GM12878 (cell line): Measurements from ENCODE around the gene ADAMTS6. TPM values are rescaled to one million over a fixed set of nuclear protein-coding genes. Genes with fewer than 3 reads are reported as not detected.

Experiments
- ATAC-seq: fragments of 200-7000 bp; cut with Tn5 transposase; 3 replicates; pipeline ENCODE4 v1.9.1; 2020; ENCODE audit warnings: mild to moderate bottlenecking, moderate library complexity
- BruUV-seq: library from RNA; stranded (reverse); fragments of 400-500 nt; replicated peaks from 2 replicates; lab custom pipeline; 2021; lab: Mats Ljungman, UMichigan
- CTCF ChIA-PET: fragments of 300-600 bp; sonication (Branson Sonifier 250); formaldehyde crosslinking; extraction: SDS; loops from one replicate; lab custom pipeline; 2021; ENCODE audit warnings: inconsistent platforms; lab: Yijun Ruan, JAX
- POLR2A ChIA-PET: fragments of 350-600 bp; formaldehyde crosslinking; extraction: SDS; loops from one replicate; lab custom pipeline; 2021; ENCODE audit warnings: inconsistent platforms; lab: Charles Lee
- RAD21 ChIA-PET: fragments of 300-600 bp; sonication (Branson Sonifier 250); formaldehyde crosslinking; loops from one replicate; lab custom pipeline; 2023; ENCODE audit warnings: antibody characterized with exemption; ENCODE audit not compliant: unreplicated experiment; lab: Charles Lee
- SMC1A ChIA-PET: fragments of 300-600 bp; sonication (Branson Sonifier 250); formaldehyde crosslinking; loops from one replicate; lab custom pipeline; 2023; ENCODE audit not compliant: unreplicated experiment, uncharacterized antibody; lab: Charles Lee
- DNase-seq: peaks from one replicate; pipeline ENCODE4 v3.0.0-alpha.2; 2011; ENCODE audit warnings: low read depth, low spot score
- FAIRE-seq: peaks from 3 replicates; lab custom pipeline; 2011; peaks lifted over from hg19 to GRCh38; lab: Jason Lieb, UNC
- H2AFZ ChIP-seq: 2 replicates; pipeline ENCODE4 v1.6.0; 2011; ENCODE audit warnings: low read depth, low read length, control low read depth; ENCODE audit not compliant: control insufficient read depth
- H3K27ac ChIP-seq: 2 replicates; pipeline ENCODE4 v1.5.1; 2011; ENCODE audit warnings: control low read depth; ENCODE audit not compliant: control insufficient read depth, insufficient read depth
- H3K27me3 ChIP-seq, 2 experiments: replicated peaks in 1 of 2; 2 replicates each; pipeline versions ENCODE4 v1.6.0 to v1.6.1; 2011; ENCODE audit warnings: low read length in 1 of 2; ENCODE audit not compliant: control insufficient read depth in 2 of 2, insufficient read depth in 2 of 2
- H3K36me3 ChIP-seq, 2 experiments: 2 replicates each; pipeline ENCODE4 v1.5.1; 2011; ENCODE audit warnings: low read length in 1 of 2; ENCODE audit not compliant: control insufficient read depth in 2 of 2, insufficient read depth in 2 of 2
- H3K4me1 ChIP-seq: 2 replicates; pipeline ENCODE4 v1.6.1; 2011; ENCODE audit warnings: mild to moderate bottlenecking, low read length, moderate library complexity, mixed read lengths; ENCODE audit not compliant: control insufficient read depth, insufficient read depth
- H3K4me2 ChIP-seq: 2 replicates; pipeline ENCODE4 v1.6.0; 2011; ENCODE audit warnings: control low read depth; ENCODE audit not compliant: control insufficient read depth, insufficient read depth
- H3K4me3 ChIP-seq: fragments of 200-600 bp; sonication (generic); 2 replicates; pipeline ENCODE4 v1.5.1; 2016
- H3K79me2 ChIP-seq: 2 replicates; pipeline ENCODE4 v1.6.0; 2011; ENCODE audit warnings: low read length; ENCODE audit not compliant: control insufficient read depth, insufficient read depth
- H3K9ac ChIP-seq: 2 replicates; pipeline ENCODE4 v1.8.0; 2011; ENCODE audit warnings: low read length, control low read depth, mixed read lengths; ENCODE audit not compliant: control insufficient read depth, insufficient read depth
- H3K9me3 ChIP-seq: replicated peaks from 3 replicates; pipeline ENCODE4 v1.5.1; 2011; ENCODE audit warnings: mild to moderate bottlenecking, low read length; ENCODE audit not compliant: control insufficient read depth, insufficient read depth
- H4K20me1 ChIP-seq: 2 replicates; pipeline ENCODE4 v1.6.0; 2011; ENCODE audit not compliant: control insufficient read depth, insufficient read depth
- ATF7 ChIP-seq: fragments of 450-650 bp; IDR thresholded peaks from 2 replicates; pipeline ENCODE4 v1.6.1; 2016; ENCODE audit warnings: low read depth, mild to moderate bottlenecking
- CHD1 ChIP-seq: IDR thresholded peaks from 2 replicates; pipeline ENCODE4 v1.6.1; 2012; ENCODE audit warnings: low read depth, low read length, improper control_type of control experiment
- KAT2A ChIP-seq: conservative IDR thresholded peaks from 2 replicates; pipeline ENCODE4 v1.6.1; 2011; ENCODE audit warnings: low read depth, low read length; ENCODE audit not compliant: control insufficient read depth
- RB1 ChIP-seq: fragments of 450-650 bp; formaldehyde crosslinking; IDR thresholded peaks from 2 replicates; pipeline ENCODE4 v1.6.1; 2017; ENCODE audit warnings: mild to moderate bottlenecking, borderline replicate concordance
- RCOR1 ChIP-seq: conservative IDR thresholded peaks from 2 replicates; pipeline ENCODE4 v1.6.1; 2012; ENCODE audit warnings: low read depth, low read length, improper control_type of control experiment
- STAT1 ChIP-seq: fragments of 450-650 bp; conservative IDR thresholded peaks from 2 replicates; pipeline ENCODE4 v1.6.1; 2014; ENCODE audit warnings: antibody characterized with exemption, mild to moderate bottlenecking
- WRNIP1 ChIP-seq: IDR thresholded peaks from 2 replicates; pipeline ENCODE4 v1.6.1; 2011; ENCODE audit warnings: low read depth, low read length, improper control_type of control experiment, borderline replicate concordance
- WGBS: methylation state at CpG from one replicate; pipeline ENCODE4 v1.1.6; 2016; ENCODE audit warnings: low lambda C conversion rate; ENCODE audit not compliant: insufficient replicate concordance, insufficient coverage; ENCODE audit errors: missing lambda C conversion rate; 5-methylcytosine and 5-hydroxymethylcytosine counted together
- in situ Hi-C: fragments of 300-500 bp; cut with MboI; formaldehyde crosslinking; loops from 9 replicates; pipeline ENCODE4 v1.14.3; 2018; ENCODE audit warnings: mixed read lengths
- intact Hi-C: fragments of 100-400 bp; cut with micrococcal nuclease; formaldehyde crosslinking; loops from one replicate; pipeline ENCODE4 v1.14.2; 2022; ENCODE audit not compliant: unreplicated experiment
- polyA plus RNA-seq, 11 experiments: library from polyadenylated mRNA; depleted of rRNA in 4 of 11; unstranded in 6 of 11; stranded (reverse) in 5 of 11; fragments of >200 nt; fragmentation: Nextera tagmentation in 4 of 11; fragmentation: Illumina TruSeq in 1 of 11; extraction: Ambion mirVana in 4 of 11; extraction: Trizol in 1 of 11; gene quantifications; 1 replicate in 1 of 11; 2 replicates in 10 of 11; pipeline versions ENCODE4 v1.2.1 to v1.2.3, GENCODE V29; 2011 to 2016; ENCODE audit warnings: inconsistent platforms in 2 of 11, missing spikeins in 2 of 11, low read depth in 1 of 11
- total RNA-seq, 4 experiments: library from RNA; depleted of rRNA in 3 of 4; stranded (reverse); fragments of >200 nt in 3 of 4; fragmentation: Illumina TruSeq in 1 of 4; extraction: Trizol in 1 of 4; gene quantifications; 2 replicates each; pipeline versions ENCODE4 v1.2.1 to v1.2.3, GENCODE V29; 2013 to 2021
- TF ChIP-seq, protein P1 (sequence below): fragments of 450-650 bp; IDR thresholded peaks from 2 replicates; pipeline ENCODE4 v1.6.1; 2017; ENCODE audit warnings: mild to moderate bottlenecking, moderate library complexity
- TF ChIP-seq, protein P2 (sequence below): fragments of 450-650 bp; IDR thresholded peaks from 2 replicates; pipeline ENCODE4 v1.6.1; 2014; ENCODE audit warnings: mild to moderate bottlenecking

Gene ADAMTS6
- total and polyA plus RNA-seq, 10 of the 15 experiments (the other 5 are each of a cell fraction or from before 2014, with no cell fraction given): 1.1 to 12.3 (median 6.5) TPM

- 48% methylated on average over 2 of the region's 2 CpGs for WGBS
- Histone ChIP-seq H3K9me3 (no peaks in the 10 kb centered on the region), H3K4me1 (no peaks in the 10 kb centered on the region), H3K36me3 (no peaks in the 10 kb centered on the region), H3K4me2 (no peak overlapping the region), H3K27me3 (no peaks in the 10 kb centered on the region), H2AFZ (no peak overlapping the region), H3K4me3 (no peak overlapping the region), H3K9ac (no peak overlapping the region), H3K27ac (no peak overlapping the region), H3K79me2 (no peaks in the 10 kb centered on the region), H4K20me1 (no peaks in the 10 kb centered on the region)
- TF ChIP-seq KAT2A: no peak
- no peak for TF ChIP-seq WRNIP1
- no peak for TF ChIP-seq RB1
- no peak for TF ChIP-seq CHD1
- CTCF ChIA-PET: interaction anchor here (1.0 kb wide), 1 partner anchor 17 kb away, joined by 4 read pairs; no protein-coding TSS in a partner anchor
- RAD21 ChIA-PET: no interaction called here
- BruUV-seq: no TSS peak
- in situ Hi-C loops (no loop called here), intact Hi-C loops (loop anchor here (10.0 kb wide), 1 partner anchor 325 kb away; no protein-coding TSS in a partner anchor)
- FAIRE-seq (no peak), ATAC-seq (no peak), DNase-seq (no peak)
- POLR2A ChIA-PET: no interaction called here
- SMC1A ChIA-PET: interaction anchor here (0.9 to 1.0 kb wide), 2 partner anchors 11 to 29 kb away, joined by 3 read pairs; no protein-coding TSS in a partner anchor
Observed at GRCh38 chr5:65279603-65280002, 202.1 kb downstream of the ADAMTS6 start.

- Histone ChIP-seq H3K36me3 (no peaks in the 10 kb centered on the region), H4K20me1 (no peaks in the 10 kb centered on the region), H3K9me3 (no peaks in the 10 kb centered on the region), H3K27me3 (no peaks in the 10 kb centered on the region), H3K27ac (no peak overlapping the region), H2AFZ (no peak overlapping the region), H3K79me2 (no peaks in the 10 kb centered on the region), H3K4me2 (no peak overlapping the region), H3K4me1 (no peaks in the 10 kb centered on the region), H3K9ac (no peak overlapping the region), H3K4me3 (no peak overlapping the region)
- POLR2A ChIA-PET: no interaction called here
- DNase-seq (no peak), ATAC-seq (no peak), FAIRE-seq (no peak)
- in situ Hi-C loops: no loop called here
- intact Hi-C loops: loop anchor here (10.0 kb wide), 1 partner anchor 322 kb away; no protein-coding TSS in a partner anchor
- SMC1A ChIA-PET: no interaction called here
- CTCF ChIA-PET: no interaction called here
- WGBS: 96% methylated on average over 1 of the region's 1 CpG
- no TSS peak for BruUV-seq
- RAD21 ChIA-PET: no interaction called here
- TF ChIP-seq ATF7 (no peak), STAT1 (no peak), RCOR1 (no peak)
- TF ChIP-seq, protein P1, sequence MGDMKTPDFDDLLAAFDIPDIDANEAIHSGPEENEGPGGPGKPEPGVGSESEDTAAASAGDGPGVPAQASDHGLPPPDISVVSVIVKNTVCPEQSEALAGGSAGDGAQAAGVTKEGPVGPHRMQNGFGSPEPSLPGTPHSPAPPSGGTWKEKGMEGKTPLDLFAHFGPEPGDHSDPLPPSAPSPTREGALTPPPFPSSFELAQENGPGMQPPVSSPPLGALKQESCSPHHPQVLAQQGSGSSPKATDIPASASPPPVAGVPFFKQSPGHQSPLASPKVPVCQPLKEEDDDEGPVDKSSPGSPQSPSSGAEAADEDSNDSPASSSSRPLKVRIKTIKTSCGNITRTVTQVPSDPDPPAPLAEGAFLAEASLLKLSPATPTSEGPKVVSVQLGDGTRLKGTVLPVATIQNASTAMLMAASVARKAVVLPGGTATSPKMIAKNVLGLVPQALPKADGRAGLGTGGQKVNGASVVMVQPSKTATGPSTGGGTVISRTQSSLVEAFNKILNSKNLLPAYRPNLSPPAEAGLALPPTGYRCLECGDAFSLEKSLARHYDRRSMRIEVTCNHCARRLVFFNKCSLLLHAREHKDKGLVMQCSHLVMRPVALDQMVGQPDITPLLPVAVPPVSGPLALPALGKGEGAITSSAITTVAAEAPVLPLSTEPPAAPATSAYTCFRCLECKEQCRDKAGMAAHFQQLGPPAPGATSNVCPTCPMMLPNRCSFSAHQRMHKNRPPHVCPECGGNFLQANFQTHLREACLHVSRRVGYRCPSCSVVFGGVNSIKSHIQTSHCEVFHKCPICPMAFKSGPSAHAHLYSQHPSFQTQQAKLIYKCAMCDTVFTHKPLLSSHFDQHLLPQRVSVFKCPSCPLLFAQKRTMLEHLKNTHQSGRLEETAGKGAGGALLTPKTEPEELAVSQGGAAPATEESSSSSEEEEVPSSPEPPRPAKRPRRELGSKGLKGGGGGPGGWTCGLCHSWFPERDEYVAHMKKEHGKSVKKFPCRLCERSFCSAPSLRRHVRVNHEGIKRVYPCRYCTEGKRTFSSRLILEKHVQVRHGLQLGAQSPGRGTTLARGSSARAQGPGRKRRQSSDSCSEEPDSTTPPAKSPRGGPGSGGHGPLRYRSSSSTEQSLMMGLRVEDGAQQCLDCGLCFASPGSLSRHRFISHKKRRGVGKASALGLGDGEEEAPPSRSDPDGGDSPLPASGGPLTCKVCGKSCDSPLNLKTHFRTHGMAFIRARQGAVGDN: no peak
- TF ChIP-seq, protein P2, sequence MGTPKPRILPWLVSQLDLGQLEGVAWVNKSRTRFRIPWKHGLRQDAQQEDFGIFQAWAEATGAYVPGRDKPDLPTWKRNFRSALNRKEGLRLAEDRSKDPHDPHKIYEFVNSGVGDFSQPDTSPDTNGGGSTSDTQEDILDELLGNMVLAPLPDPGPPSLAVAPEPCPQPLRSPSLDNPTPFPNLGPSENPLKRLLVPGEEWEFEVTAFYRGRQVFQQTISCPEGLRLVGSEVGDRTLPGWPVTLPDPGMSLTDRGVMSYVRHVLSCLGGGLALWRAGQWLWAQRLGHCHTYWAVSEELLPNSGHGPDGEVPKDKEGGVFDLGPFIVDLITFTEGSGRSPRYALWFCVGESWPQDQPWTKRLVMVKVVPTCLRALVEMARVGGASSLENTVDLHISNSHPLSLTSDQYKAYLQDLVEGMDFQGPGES: no peak
Observed at GRCh38 chr5:65276178-65276890, 205.4 kb downstream of the ADAMTS6 start.
